ENCODE data around the gene FASN. TPM values are rescaled to one million over a fixed set of nuclear protein-coding genes. Genes with fewer than 3 reads are reported as not detected.

Gene FASN
- total RNA-seq, 1 experiment from 2014 or later: 36.7 TPM

DNA sequence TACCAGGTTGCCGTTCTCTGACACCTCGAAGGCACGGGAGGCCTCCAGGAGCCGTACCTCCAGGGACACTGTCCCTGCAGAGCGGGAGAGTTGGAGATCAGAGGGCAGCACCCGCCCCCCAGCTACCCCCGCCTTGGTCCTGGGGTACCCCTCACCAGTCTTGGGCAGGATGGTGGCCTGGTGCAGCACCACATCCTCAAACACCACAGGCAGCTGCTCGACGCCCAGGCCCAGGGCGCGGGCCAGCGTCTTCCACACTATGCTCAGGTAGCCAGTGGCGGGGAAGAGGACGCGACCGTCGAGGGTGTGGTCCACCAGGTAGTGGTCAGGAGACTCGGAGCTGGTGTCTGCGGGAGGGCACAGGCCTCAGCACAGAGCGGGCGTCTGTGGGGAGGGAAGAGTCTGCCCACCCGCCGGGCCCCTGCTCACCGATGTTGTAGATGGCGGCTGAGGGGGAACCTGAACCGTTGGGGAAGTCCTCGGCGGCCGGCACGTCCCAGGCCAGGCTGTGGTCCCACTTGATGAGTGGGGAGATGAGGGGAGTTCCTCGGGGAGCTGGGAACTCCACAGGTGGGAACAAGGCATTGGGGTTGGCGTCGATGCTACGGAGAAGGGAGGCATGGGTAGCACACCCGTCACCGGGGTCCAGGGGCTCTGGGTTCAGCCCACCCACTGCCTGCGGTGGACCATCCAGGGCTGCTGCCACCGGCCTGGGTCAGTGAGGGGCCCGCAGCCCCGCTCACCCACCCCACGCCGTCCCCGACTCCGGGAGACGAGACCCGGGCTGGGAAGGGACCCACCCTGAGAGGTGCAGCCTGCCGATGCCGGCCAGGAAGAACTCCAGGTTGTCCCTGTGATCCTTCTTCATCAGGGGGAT is 9.8 kb downstream of the FASN start:
- no peak for DNase-seq (ENCODE audit: low spot score)

DNA sequence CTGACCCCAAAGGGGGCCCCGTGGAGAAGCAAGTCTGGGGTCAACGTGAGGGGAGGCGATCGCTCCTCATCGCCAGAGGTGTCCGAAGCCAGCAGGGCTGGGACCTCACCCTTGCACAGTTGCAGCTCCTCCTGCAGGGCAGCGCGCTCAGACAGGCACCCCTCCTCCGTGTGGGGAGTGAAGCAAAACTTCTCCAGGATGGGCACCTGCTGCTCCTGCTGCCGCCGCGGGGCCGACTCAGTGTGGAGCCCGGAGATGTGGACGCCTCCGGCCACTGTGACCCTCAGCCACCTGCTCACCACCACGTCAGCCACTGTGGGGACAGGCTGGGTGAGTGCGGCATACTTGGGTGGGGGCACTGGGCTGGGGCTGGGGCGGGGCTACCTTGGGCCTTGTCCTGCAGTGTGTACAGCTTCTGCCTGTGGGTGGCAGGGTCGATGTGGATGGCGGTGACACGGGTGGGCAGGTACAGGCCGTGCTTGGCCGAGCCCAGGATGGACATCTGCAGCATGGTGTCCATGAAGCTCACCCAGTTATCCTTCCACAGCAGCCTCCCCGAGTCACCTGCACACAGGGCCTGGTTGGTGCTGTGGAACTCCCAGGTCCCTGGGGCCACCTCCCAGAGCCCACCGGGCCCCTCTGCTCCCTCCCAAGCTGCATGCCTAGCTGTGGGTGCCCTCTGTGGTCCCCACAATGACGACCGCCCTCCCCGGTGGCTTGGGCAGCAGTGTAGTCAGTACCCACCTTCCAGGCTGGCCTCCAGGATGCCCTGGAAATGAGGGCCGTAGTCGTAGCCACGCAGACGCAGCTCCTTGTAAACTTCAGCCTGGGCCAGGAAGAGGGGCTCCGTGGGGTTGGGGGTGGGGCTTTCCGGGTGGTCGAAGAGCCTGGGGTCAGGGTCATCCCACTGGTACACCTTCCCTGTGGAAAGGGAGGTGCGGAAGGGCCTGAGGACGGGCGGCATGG is 10.8 kb downstream of the FASN start:
- DNase-seq (ENCODE audit: low spot score): no peak

DNA sequence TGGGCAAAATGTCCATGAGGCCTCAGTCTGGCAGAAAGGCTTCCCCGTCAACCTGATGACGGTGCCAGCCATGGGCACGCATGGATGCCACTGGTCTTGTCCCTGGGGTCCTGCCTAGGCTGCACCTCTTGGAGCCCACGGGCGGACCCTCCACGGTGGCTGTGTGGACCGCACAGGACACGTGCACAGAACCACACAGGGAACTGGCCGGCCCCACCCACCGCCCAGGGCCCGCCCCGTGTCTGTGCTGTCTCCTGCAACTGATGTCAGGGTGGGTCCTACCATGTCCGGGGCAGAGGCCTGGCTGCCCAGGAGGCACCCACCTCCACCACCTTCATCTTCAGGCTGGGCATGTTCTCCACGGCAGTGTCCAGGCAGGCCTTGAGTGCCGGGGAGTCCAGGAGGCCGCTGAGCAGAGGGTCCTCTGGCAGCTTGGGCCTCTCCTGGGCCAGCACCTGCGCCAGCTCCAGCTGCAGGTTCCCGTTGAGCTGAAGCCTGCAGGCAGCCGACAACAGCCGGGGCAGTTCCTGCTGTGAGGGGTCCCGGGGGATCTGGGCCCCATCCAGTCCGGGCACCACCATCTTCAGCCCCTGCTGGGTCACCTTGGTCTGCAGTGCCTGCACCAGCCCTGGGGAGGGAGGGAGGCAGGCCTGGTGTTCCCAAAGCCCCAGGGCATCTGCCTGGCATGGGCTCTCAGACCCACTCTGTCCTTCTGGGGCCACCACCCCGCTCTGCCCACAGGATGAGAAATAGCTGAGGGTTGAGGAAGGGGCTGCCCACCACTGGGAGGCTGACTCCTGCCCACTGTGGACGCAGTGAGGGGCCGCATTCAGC is 11.9 kb downstream of the FASN start:
- no peak for DNase-seq (ENCODE audit: low spot score)

DNA sequence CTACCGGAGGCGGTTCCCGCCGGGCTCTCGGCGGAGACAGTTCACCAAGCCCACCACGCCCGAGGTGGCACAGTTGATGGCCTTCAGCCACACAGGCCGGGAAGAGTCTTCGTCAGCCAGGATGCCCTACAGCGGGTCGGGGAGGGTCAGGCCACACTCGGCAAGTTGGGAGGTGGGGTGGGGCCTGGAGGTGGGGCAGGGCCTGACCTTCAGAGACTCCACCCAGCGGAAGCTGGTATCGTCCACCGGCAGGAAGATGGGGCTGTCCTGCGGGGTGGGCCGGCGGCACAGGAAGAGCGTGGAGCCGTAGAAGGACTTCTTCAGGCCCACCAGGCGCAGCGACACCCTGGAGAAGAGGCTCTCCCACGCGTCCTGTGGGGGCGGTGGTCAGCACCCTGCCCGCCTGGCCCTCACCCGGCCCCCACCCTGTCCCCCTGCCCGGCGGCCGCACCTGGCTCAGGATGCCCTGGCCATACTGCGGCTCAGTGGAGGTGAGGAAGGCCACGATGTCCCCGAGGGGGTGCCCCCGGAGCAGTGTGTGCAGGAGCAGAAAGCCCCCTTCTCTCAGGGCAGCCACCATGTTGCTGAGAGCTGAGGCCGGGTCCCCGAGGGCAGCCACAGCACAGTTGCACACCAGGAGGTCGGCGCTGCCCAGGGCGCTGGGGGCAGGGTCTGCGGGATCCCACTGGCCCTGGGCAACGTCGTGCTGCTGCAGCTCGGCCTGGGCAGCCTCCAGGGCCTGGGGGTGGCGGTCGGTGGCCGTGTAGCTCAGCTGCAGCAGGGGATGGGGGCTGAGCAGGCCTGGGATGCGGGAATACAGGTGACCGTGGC is 12.8 kb downstream of the FASN start:
- no peak for DNase-seq (ENCODE audit: low spot score)

DNA sequence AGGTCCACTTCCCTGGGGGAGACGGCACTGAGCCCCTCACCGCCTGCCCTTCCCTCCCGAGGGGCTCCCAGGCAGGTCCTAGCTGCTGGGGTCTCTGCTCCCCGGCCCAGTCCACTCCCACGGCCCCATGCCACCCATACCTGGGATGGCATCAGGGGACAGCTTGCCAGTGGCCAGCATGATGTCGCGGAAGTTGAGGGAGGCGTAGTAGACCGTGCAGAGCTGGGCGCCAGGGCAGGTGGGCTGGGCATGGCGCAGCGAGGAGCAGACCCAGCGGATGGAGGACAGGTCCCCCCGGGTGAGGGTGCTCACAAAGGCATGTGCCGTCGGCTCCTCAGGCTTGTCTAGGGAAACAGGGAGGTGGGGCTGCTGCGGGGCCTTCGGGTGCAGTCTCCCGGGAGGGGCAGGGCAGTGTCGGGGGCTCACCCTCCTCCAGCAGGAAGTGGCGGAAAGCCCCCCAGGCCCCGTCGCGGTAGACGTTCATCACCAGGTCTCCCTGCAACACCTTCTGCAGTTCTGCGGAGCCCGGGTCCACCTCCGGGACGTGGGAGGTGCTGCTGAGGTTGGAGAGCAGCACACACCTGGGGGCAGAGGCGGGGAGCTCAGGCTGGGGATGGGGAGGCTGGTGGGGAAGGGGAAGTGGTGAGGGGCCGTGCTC is 13.5 kb downstream of the FASN start:
- DNase-seq (ENCODE audit: low spot score): no peak

DNA sequence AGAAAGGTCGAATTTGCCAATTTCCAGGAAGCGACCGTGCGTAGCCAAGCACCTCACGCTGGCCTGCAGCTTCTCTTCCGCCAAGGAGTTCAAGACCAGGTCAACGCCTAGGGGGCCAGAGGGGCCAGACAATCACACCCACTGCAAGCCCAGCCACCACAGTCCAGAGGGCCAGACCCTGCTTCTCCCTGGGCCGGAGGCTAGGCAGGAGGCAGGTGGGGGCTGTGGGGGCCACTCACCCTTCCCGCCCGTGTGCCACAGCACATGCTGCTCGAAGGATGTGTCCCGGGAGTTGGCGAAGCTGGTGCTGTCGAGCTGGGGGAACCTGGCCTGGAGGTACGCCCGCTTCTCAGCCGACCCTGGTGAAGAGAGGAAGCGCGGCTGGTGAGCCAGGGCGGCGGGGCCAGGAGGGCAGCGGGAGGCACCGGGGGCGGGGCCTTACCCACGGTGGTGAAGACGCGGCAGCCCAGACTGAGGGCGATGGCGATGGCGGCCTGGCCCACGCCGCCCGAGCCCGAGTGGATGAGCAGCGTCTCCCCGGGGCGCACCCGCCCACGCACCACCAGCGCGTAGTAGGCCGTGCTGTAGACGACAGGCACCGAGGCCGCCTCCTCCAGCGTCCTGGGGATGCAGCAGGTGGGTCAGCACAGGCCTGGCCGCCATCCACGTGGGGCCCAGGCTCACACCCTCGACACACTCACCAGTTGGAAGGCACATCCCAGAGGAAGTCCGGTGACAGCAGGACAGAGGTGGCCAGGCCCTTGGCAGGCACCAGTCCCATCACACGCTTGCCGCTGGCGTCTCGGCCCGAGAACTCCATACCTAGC is 14.3 kb downstream of the FASN start:
- no peak for DNase-seq (ENCODE audit: low spot score)

DNA sequence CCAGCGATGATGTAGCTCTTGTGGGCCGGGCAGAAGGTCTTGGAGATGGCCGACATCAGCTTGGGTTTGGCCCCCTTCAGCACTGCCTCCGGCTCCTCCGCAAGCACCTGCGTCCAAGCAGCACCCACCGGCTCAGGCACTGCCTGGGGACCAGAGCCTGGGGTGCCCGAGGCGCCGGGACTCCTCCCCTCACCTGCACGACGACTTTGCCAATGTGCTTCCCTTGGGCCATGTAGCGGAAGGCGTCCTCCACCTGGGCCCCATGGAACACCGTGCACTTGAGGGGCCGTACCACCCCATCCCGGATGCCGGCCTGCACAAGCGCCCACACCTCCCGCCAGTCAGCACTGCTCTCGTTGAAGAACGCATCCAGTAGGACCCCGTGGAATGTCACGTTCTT is 15.0 kb downstream of the FASN start:
- DNase-seq (ENCODE audit: low spot score): no peak

DNA sequence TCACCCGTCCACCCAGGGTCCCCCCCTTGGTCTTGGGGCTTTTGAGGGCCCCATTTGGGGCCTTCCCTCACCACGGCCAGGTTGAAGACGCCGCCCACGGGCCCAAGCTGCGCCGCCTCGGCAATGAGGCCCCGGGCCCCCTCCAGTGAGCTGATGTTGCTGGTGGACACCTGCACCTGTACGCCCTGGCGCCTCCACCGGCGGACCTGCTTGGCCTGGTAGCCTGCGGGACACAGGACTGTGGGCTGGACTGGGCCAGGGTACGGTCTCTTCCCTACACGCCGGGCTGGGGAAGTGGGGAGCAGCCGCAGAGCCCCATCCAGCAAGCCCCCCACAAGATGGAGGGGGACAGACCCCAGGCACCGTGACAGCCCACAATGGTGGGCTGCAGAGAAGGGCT is 15.6 kb downstream of the FASN start:
- DNase-seq (ENCODE audit: low spot score): no peak

DNA sequence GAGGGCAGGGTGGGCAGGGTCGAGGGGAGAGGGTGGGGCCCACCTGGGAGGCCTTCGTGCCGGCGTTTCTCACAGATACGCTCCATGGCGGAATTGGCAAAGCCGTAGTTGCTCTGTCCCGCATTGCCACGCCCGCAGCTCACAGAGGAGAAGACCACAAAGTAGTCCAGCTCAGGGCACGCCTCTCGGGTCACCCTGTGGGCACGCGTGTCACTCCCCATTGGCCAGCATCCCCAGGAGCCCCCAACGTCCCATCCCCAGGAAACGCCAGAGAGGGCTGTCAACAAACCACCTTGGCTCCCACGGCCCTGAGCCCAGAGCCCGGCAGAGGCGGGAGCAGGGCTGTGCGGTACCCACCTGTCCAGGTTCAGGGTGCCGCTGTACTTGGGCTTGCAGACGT is 16.1 kb downstream of the FASN start:
- no peak for DNase-seq (ENCODE audit: low spot score)

DNA sequence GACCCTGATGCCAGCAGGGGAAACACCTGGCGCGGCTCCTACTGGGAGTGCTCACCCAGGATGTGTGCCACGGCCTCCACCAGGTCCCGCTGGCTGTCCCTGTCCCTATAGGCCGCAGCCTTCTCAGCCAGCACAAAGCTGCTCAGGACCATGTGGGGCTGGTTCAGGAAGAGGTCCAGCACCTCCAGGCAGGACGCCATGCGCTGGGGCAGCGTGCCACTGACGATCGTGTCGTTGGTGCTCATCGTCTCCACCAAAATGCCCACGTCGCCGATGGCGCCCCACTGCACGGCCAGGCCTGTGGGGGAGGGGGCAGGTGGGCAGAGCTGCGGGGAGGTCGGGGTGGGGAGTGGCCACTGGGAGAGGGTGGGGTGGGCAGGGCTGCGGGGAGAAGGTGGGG is 16.5 kb downstream of the FASN start:
- no peak for DNase-seq (ENCODE audit: low spot score)

DNA sequence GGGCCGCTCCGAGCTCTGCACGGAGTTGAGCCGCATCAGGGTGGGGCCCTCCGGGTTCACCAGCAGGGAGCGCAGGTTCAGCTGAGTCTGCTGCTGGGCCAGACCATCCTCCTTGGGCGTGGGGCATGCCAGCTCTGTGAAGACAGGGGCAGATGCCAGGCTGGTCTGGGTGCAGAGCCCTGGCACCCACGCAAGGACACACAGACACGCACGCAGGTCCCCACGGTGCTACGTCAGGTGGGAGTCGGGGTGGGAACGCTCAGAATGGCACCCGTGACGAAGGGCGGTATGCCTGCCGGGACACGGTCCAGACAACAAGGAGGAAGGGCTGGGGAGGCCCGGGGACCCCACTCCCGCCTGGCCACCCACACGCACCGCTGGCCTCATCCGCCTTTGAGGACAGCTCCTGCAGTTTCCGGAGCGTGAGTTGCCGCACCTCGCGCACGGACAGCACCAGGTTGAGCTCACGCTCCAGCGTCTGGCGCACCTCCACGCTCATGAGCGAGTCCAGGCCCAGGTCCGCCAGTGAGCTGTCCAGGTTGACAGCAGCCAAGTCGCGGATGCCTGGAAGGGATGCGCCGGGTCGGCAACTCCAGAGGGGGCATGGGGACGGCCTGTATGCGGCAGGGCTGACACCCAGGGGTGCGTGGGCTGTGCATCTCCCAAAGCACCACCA is 17.1 kb downstream of the FASN start:
- no peak for DNase-seq (ENCODE audit: low spot score)

DNA sequence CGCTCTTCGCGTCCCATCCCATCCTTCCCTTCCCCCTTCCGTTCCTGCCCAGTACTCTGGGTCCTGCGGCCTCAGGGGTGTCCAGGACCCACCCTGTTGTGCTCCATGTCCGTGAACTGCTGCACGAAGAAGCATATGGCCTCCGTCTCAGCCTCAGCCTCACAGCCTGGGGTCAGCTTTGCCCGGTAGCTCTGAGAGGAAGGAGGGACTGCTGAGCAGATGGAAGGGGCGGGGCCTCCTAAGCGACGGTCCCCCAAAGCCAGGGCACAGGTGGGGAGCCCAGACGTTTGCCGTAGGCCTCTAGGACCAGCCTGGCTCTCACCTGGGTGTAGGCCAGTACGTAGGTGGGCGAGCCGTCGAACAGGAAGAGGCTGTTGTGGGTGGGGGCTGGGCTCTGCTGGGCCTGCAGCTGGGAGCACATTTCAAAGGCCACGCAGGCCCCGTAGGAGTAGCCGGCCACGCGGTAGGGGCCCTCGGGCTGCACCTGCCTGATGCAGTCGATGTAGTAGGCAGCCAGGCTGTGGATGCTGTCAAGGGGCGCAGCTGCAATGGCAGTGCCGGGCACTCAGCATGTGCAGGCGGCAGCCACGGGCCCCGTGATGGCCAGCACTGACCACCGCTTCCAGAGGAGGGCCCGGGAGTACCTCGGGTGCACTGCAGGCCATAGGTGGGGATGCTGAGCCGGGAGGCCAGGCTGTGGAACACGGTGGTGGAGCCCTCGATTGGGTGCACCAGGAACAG is 17.8 kb downstream of the FASN start:
- DNase-seq (ENCODE audit: low spot score): no peak

DNA sequence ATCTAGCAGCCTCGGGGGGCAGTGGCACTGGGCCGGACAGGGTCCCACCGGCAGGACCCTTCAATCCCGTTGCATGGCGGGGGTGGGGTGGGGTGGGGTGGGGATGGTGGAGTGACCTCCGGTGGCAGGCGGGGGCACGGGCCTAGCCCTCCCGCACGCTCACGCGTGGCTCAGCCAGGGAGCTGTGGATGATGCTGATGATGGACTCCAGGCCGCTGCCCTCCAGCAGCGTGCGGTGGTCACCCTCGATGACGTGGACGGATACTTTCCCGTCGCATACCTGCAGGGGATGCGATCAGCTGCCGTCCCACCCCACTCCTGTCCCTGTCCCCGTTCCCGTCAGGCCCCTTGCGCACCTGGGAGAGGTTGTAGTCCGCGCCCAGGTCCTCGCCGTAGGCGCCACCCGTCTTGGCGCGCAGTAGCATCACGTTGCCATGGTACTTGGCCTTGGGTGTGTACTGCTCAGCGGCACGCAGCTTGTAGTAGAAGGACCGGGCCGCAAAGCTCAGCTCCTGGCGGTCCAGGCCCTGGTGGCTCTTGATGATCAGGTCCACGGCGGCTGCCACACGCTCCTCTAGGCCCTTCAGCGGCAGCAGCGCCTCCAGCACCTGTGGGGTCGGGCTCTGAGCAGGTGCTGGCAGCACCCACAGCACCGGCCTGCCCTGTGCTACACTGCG is 18.9 kb downstream of the FASN start:
- DNase-seq (ENCODE audit: low spot score): no peak

DNA sequence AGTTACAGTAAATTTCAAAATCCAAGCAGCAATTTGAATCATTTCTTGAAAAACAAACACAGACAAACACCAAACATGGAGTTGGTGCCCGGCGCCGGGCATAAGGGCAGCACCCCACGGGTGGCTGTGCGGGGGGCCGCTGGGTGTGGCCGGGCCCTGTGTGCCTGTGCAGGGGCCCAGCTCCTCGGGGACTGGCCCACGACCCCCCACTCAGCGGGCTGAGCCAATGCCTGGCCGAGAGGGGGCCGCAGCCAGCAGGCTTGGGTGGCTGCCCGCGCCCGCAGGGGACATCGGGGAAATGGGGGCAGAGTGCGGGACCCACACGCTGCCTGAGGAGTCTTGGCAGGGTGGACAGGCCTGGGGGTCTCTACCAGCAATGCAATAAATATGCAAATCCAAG is 19.6 kb downstream of the FASN start:
- no peak for DNase-seq (ENCODE audit: low spot score)

DNA sequence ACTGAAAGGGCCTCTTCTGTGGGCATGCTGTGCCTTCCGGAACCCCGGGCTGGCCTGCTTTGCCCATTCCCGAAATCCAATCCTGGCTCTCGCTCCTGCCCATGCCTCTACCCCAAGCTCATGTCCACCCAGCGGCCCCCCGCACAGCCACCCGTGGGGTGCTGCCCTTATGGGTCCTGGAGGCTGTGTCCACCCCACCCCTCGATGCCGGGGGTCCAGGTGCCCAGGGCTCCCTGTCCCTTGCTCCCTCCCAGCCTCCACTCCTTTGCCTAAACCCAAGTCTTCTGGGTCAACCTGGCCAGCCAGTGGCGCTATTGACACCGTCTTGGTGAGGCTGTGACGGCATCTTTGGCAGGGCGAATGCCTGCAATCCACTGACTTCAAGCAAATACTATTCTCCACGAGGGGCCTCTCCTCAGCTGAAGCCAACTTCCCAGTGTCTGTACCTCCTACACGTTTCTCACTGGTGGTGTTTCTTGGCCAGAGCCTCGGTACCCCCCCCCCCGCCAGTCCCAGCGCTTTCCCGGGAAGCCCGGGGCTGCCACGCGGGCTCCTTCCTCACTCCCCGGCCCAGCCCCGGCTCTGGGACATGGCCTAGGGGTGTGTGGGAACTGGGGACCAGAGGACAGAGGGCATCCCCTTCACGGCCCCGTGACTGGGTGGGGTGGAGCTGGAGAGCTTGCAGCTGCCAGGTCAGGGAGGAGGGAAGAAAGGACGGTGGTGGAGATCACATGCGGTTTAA is 20.2 kb downstream of the FASN start:
- DNase-seq (ENCODE audit: low spot score): no peak

DNA sequence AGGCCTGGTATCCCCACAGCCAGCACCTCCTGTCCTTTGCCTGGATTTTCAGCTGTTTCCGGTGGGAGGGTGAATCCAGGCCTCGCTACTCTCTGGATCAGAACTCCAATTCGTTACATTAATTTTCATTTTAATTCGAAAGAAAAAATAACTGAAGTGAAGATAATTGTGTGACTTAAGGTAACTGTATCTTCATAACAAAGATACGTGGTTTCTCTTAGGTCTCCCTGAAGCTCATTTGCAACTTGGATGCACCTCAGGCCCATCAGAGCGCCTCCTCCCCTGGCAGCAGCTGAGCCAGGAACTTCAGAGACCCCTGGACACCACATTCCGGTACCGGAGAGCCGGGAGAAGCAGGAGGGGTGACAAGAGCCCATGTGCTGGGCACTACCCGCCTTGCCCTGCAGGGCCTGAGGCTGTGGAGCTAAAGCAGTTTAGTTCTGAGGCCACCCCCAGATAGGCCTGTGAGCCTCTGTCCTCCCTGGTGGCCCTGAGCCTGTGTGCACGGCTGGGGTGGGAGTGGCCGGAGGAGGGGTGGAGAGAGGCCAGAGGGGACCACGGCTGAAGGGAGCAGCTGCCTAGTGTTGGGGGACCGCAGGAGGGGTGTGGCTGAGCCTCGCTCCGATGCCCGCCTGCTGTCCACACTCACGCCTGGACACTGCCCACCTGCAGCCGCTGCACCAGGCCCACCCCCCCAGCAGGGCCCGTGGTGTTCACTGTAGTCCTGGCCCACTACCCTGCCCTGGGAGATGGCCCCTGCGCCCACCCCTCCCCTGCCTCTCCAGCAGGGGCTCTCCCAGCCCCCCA is 21.0 kb downstream of the FASN start:
- no peak for DNase-seq (ENCODE audit: low spot score)
